Panc1 (cell line): ENCODE measurements around the gene CD9. TPM values are rescaled to one million over a fixed set of nuclear protein-coding genes. Genes with fewer than 3 reads are reported as not detected.

Experiments
- ATAC-seq: fragments of 200-7000 bp; cut with Tn5 transposase; 2 replicates; pipeline ENCODE4 v1.9.1; 2020; ENCODE audit warnings: mild to moderate bottlenecking, moderate library complexity
- BruUV-seq: library from RNA; stranded (reverse); fragments of 400-500 nt; replicated peaks from 2 replicates; lab custom pipeline; 2021; lab: Mats Ljungman, UMichigan
- CTCF ChIA-PET: fragments of 300-600 bp; sonication (Branson Sonifier 250); formaldehyde crosslinking; loops from one replicate; lab custom pipeline; 2022; ENCODE audit warnings: antibody characterized with exemption; lab: Charles Lee
- POLR2A ChIA-PET: fragments of 300-600 bp; sonication (Branson Sonifier 250); formaldehyde crosslinking; loops from one replicate; lab custom pipeline; 2022; ENCODE audit warnings: antibody characterized with exemption; lab: Charles Lee
- DNase-seq: peaks from one replicate; pipeline ENCODE4 v3.0.0-alpha.2; 2010; ENCODE audit warnings: low read depth, low spot score
- H3K27ac ChIP-seq: 2 replicates; pipeline ENCODE4 v1.5.1; 2011; ENCODE audit warnings: mild to moderate bottlenecking, low read length, inconsistent platforms
- H3K27me3 ChIP-seq: fragments of 200-500 bp; sonication (Bioruptor generic); 2 replicates; pipeline ENCODE4 v1.6.0; 2014; ENCODE audit warnings: low read length, inconsistent platforms; ENCODE audit not compliant: control insufficient read depth, insufficient read depth
- H3K36me3 ChIP-seq: fragments of 200-500 bp; sonication (Bioruptor generic); 2 replicates; pipeline ENCODE4 v1.5.1; 2014; ENCODE audit warnings: inconsistent platforms, mild to moderate bottlenecking, low read length, moderate library complexity; ENCODE audit not compliant: control insufficient read depth, insufficient read depth
- H3K4me1 ChIP-seq: 2 replicates; pipeline ENCODE4 v1.5.1; 2011; ENCODE audit warnings: inconsistent platforms, mild to moderate bottlenecking, low read length, moderate library complexity; ENCODE audit not compliant: control insufficient read depth, insufficient read depth
- H3K4me3 ChIP-seq, 2 experiments: 2 replicates each; pipeline ENCODE4 v1.5.1; 2011 to 2012; ENCODE audit warnings: low read depth in 2 of 2, low read length in 2 of 2, mild to moderate bottlenecking in 2 of 2, inconsistent platforms in 1 of 2, moderate library complexity in 1 of 2
- H3K9me3 ChIP-seq: fragments of 200-500 bp; sonication (Bioruptor generic); 2 replicates; pipeline ENCODE4 v1.5.1; 2014; ENCODE audit warnings: low read depth, mild to moderate bottlenecking, inconsistent platforms, low read length, moderate library complexity; ENCODE audit not compliant: control insufficient read depth, insufficient read depth
- CTCF ChIP-seq: fragments of 450-650 bp; IDR thresholded peaks from 2 replicates; pipeline ENCODE4 v1.5.1; 2017; ENCODE audit warnings: mild to moderate bottlenecking
- POLR2AphosphoS5 ChIP-seq: IDR thresholded peaks from 2 replicates; pipeline ENCODE4 v1.6.1; 2012; ENCODE audit warnings: mild to moderate bottlenecking, low read depth, low read length, moderate library complexity
- REST ChIP-seq, 2 experiments: IDR thresholded peaks; 2 replicates each; pipeline ENCODE4 v1.6.1; 2011 to 2012; ENCODE audit warnings: low read depth in 2 of 2, control low read depth in 1 of 2, low read length in 1 of 2, mild to moderate bottlenecking in 1 of 2, moderate library complexity in 1 of 2; ENCODE audit not compliant: insufficient read depth in 1 of 2
- SIN3A ChIP-seq: IDR thresholded peaks from 2 replicates; pipeline ENCODE4 v1.6.1; 2012; ENCODE audit warnings: low read depth, mild to moderate bottlenecking, low read length, moderate library complexity, borderline replicate concordance; ENCODE audit not compliant: insufficient read depth
- TCF7L2 ChIP-seq: IDR thresholded peaks from 2 replicates; pipeline ENCODE4 v1.6.1; 2011; ENCODE audit warnings: mild to moderate bottlenecking, low read depth, low read length, inconsistent platforms
- in situ Hi-C: cut with HindIII; loops from 2 replicates; pipeline ENCODE4 v1.10.0; 2016; ENCODE audit warnings: low sequenced_read_pairs, low pct_unique_long_range_greater_than_20kb
- intact Hi-C: fragments of 100-400 bp; cut with micrococcal nuclease; formaldehyde crosslinking; loops from one replicate; pipeline ENCODE4 v1.10.0; 2022; ENCODE audit not compliant: unreplicated experiment
- total RNA-seq: library from RNA; stranded (reverse); gene quantifications from one replicate; pipeline ENCODE4 v1.2.1, GENCODE V29; 2021; ENCODE audit not compliant: unreplicated experiment

The CD9 gene
- total RNA-seq, 1 experiment from 2014 or later, result 103 TPM

- TF ChIP-seq REST (IDR thresholded peaks at IDR 0.05; ENCODE audit: insufficient read depth in 1 of 2, low read depth in 2 of 2, low read length in 1 of 2), result no peak
- TF ChIP-seq POLR2AphosphoS5, result no peak
- TF ChIP-seq TCF7L2, result no peak
- TF ChIP-seq SIN3A, result no peak
- no peak for TF ChIP-seq CTCF
Observed at GRCh38 chr12:6202846-6203245, 2.6 kb downstream of the CD9 start.

GRCh38 chr12:6203601-6204000 is 3.4 kb downstream of the CD9 start:
- DNase-seq (no peak), ATAC-seq (no peak)
- peaks cover 36% of the 10 kb centered on the region for H3K4me1 ChIP-seq
- no peak overlapping the region for H3K4me3 ChIP-seq
- H3K27me3 ChIP-seq, result no peaks in the 10 kb centered on the region
- TF ChIP-seq SIN3A, result no peak
- TF ChIP-seq CTCF, result no peak
- no peak for TF ChIP-seq POLR2AphosphoS5
- TF ChIP-seq TCF7L2, result no peak
- no peak for TF ChIP-seq REST (IDR thresholded peaks at IDR 0.05; ENCODE audit: insufficient read depth in 1 of 2, low read depth in 2 of 2, low read length in 1 of 2)
- POLR2A ChIA-PET, result no interaction called here
- no peaks in the 10 kb centered on the region; the same call in 1 of the 2 replicates for H3K36me3 ChIP-seq
- CTCF ChIA-PET, result no interaction called here
- in situ Hi-C loops, result no loop called here
- no TSS peak for BruUV-seq
- intact Hi-C loops, result no loop called here
- no peak overlapping the region for H3K27ac ChIP-seq
- no peaks in the 10 kb centered on the region for H3K9me3 ChIP-seq

More at GRCh38 chr12:6202846-6203245, 2.6 kb downstream of the CD9 start:
- no peak for DNase-seq
- ChIA-PET POLR2A (no interaction called here), CTCF (no interaction called here)
- Histone ChIP-seq H3K27ac (no peak overlapping the region), H3K27me3 (no peaks in the 10 kb centered on the region), H3K4me1 (peaks cover 36% of the 10 kb centered on the region), H3K9me3 (no peaks in the 10 kb centered on the region), H3K36me3 (no peaks in the 10 kb centered on the region; the same call in 1 of the 2 replicates), H3K4me3 (no peak overlapping the region; a peak in 1 of 4 replicates)
- ATAC-seq, result no peak
- in situ Hi-C loops, result no loop called here
- no TSS peak for BruUV-seq
- intact Hi-C loops, result no loop called here
